DMS114 treated with DMSO at 0.1 percent for 48 hours (cell line): ENCODE data around the gene DISC1.
"Not testable (repeated sequence)": the region's sequence is repeated elsewhere in the genome, so short reads cannot be mapped to it uniquely, and the experiment has no call there.

Experiments
- DNase-seq: peaks from one replicate; lab custom pipeline; 2025; ENCODE audit not compliant: unreplicated experiment; lab: John Stamatoyannopoulos, UW

The DISC1 gene

DNA sequence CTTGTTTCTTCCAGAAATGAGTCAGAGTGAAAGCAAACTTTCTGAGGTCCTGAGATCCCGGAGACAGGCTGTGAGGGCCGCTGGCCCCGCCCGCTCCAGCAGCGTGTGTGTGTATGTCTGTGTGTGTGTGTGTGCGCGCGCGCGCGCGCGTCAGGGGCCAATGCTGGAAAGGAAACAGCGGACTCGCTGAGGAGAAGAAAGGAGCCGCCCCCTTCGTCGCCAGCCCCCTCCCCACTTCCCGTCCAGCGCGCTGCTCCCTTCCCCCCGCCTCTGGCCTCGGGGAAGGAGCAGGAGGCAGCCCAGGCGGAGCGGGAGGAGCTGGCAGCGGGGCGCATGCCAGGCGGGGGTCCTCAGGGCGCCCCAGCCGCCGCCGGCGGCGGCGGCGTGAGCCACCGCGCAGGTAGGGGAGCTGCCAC lies at the start of gene DISC1:
Gene DISC1, plus strand, starts transcription at position 256 of the 416 bp plus-strand sequence. Its CDS starts 78 bp downstream, at position 334.
- peak; percentile 44 for DNase-seq

DNA sequence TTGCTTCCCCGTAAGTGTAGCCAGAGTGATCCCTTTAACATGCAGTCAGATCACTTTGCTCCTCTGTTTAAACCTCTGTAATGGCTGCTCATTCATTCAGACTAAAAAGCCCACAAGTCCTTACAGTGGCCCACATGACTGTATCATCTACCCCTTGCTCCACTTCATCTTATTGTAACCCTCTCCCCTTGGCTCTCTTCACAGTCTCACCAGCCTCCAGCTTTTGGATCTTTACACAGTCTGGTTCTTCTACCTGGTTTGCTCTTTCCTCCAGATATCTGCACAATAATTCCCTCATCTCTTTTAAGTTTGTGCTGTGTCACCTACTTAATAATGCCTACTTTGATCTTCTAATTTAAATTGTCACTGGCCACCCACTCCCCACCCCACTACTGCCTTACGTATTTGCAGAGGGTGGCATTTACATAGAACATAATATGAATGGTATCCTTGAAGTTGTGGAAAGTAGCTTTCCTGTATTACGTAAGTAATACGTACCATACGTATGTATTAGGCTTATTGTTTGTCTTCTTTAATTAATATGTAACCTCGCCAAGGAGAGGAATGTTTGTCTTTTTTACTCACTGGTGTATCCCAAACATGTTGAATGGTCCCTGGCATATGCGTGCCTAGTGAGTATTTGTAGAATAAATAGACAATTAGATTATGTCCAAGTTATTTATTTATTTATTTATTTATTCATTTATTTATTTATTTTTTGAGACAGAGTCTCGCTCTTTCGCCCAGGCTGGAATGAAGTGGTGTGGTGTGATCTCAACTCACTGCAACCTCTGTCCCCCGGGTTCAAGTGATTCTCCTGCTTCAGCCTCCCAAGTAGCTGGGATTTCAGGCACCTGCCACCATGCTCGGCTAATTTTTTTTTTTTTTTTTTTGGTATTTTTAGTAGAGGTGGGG lies 49.5 kb upstream of the DISC1 start:
- no peak for DNase-seq

DNA sequence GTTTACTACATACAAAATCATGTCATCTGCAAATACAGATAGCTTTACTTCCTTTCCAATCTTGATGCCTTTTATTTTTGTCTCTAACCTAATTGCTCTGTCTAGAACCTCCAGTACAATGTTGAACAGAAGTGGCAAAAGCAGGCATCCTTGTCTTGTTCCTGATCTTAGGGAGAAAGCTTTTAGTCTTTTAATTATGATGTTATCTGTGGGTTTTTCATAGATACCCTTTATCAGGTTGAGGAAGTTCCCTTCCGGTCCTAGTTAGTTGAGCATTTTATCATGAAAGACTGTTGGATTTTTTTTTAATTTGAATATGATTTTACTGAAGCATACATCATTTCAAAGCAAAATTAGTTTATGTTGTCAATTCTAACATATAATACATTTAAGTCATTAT lies 45.7 kb upstream of the DISC1 start:
- DNase-seq, result no peak

DNA sequence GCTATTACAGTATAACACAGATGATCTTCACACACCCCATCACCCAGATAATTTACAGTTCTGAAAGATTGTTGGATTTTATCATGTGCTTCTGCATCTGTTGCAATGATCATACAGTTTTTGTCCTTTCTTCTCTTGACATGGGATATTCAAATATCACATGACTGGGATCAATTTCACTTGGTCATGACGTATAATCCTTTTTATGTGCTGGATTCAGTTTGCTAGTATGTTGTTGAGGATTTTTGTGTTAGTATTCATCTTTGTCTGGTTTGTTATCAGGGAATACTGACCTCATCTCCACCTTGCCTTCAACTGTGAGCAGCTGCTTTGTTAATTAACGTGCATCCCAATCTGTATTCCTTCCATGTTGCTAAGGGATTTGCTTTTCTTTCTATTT lies 44.7 kb upstream of the DISC1 start:
- no peak for DNase-seq

DNA sequence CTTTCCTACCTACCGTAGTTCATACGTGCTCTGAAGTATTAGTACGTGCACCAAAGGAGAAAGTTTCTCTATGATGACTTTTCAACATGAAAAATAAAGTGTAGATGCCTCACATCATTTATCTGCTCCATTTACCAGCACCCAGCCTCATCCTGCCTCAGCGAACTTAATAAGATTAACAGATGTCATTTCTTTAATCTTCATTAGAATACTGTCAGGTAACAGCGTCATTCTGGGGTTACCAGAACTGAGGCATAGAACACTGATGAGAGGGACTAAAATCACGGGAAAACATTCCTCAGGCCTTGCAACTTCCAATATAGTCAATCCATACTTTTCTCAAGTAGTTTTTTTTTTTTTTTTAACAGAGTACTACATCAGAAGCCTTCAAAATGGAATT lies 43.2 kb upstream of the DISC1 start:
- no peak for DNase-seq

DNA sequence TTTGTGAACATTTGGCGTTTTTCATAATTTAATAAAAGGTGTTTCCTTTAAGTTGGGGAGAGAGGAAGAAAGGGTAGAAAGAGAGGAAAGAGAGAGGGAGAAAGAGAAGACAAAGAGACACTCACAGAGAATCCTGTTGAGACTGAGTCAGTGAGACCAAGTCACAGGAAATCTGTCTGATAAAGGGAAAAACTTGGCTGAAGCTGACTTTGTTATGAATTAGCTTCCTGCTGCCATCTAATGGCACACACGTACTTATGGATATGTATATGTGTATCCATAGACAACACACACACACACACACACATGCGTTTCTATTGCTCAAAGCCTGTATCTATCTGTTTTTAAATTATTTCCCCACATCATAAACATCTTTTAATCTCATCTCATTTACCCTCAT lies 42.5 kb upstream of the DISC1 start:
- peak; percentile 39 for DNase-seq

DNA sequence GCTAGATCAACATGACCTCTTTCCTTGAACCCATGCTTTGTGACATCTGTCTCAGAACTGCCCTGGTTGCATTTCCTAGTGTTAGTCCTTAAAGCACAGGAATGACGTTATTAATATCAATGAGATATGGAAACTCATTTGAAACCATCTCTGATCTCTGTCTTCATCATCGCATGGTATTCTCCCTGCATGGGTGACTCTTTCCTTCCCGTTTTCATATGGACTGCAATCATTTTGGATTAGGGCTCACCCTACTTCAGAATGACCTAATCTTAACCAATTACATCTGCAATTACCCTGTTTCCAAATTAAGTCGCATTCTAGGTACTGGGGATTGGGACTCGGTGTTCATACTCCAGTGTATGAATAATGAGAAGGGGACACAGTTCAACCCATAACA lies 41.7 kb upstream of the DISC1 start:
- DNase-seq, result no peak

DNA sequence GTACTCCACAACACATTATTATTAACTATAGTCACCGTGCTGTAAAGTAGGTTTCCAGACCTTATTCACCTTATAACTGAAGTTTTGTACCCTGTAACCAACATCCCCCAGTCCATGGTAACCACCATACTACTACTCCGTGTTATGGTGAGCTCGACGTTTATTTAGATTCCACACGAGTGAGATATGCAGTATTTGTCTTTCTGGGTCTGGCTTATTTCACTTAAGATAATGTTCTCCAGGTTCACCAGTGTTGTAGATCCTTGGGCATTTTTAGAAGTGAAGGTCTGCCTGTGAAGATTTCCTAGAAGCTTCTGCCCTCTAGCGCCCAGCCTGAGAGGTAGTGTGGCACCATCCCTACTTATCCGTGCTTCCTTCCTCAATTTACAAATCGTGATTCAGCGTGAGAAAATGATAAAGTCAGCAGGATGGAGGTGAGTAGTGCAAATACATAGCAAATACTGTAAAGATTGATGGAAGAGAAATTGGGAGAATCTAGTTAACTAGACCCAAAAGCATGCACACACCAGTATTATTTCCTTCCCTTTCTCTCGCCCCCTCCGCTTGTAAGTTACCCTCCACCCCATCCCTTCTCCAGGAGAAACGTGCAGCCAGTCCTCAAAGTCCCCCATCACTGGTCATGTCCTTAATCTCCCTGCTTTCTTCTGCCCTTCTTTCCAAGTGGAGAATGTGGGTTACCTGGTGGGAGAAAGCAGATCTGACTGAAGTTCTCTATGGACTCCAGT lies 36.0 kb upstream of the DISC1 start:
- DNase-seq, result peak; percentile 70

DNA sequence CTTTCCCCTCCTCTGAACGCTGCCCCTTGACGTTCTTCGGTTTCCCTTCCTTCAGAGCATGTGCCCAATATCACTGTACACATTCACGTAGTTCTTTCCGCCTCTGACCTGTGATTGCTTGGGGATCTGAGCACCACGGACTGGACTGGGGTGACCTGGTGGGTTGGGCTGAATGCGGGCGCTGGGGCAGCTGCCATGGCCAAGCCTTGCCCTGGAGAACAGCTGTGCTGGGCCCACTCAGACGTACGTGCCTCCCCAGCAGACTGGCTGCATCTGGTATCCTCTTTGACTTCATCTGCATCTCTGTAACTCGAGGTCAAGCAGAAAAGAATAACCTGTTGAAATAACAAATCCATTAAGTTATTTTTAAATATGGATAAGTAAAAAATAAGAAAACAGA lies 35.1 kb upstream of the DISC1 start:
- no peak for DNase-seq

DNA sequence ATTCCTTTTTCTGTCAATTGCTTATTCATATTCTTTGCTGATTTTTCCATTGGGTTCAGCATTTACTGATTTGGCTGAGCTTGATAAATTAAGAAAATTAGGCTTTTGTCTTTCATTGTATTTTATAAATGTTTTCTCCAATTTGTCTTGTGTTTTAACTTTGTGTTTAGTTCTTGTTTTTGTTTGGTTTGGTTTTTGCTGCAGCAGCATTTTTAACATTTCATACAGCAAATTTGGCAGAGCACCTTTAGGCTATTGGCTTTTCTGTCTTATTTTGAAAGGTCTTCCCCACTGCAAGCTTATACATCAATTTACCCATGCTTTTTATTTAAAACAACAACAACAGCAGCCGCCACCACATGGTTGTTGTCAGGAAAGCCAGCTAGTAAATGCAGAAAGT lies 33.8 kb upstream of the DISC1 start:
- DNase-seq, result no peak

DNA sequence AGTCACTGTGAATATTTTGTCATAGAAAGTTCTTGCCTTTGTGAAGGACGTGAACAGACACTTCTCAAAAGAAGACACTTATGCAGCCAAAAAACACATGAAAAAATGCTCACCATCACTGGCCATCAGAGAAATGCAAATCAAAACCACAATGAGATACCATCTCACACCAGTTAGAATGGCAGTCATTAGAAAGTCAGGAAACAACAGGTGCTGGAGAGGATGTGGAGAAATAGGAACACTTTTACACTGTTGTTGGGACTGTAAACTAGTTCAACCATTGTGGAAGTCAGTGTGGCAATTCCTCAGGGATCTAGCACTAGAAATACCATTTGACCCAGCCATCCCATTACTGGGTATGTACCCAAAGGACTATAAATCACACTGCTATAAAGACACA lies 33.3 kb upstream of the DISC1 start:
- not testable (repeated sequence) for DNase-seq

DNA sequence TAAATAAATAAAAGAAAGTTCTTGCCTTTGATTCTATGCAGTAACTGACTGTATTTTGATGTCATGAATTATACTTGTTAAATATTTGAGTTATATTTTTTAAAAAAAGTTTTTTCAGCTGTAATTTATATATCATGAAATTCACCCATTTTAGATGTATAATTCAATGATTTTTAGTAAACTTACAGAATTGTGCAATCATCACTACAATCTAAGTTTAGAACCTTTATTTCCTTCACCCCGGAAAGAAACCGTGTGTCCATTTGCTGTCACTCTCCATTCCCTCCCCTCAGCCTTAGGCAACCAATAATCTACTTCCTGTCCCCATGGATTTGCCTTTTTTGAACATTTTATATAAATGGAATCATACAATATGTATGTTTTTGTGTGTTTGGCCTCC lies 32.5 kb upstream of the DISC1 start:
- DNase-seq, result no peak

DNA sequence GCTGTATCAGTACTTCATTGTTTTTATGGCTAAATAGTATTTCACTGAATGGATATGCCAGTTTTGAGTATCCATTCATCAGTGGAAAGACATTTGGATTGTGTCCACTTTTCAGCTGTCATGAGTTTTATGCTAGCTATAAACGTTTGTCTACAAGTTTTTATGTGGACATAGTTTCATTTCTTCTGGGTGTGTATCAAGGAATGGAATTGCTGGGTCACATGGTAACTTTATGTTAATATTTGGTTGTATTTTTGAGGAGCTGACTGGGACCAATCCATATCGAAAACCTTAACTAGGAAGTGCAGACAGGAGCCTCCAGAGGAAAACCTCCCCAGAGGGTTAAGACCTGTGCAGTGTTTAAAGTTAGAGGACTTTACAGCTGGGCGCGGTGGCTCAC lies 31.8 kb upstream of the DISC1 start:
- no peak for DNase-seq

DNA sequence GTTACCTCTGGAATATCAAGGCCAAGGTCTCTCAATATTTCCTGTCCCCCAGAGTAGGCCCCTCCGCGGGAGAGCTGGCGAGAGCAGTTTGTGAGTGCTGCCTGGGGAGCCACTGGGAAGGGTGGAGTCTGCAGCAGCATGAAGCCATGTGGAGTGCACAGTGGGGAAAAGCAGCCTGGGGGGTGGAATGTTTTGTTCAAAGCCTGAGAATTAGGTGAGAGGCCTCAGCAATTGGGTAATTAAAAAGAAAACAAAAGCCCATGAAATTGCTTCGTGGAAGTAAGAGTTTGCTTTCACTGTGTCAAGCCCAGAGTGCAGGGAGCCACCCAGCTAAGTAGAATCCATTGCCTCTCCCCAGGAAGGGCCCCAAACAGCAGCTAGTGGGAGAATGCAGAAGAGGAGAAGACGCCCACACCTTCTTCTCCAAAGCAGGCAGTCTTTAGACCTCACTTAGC lies 30.2 kb upstream of the DISC1 start:
- no peak for DNase-seq

DNA sequence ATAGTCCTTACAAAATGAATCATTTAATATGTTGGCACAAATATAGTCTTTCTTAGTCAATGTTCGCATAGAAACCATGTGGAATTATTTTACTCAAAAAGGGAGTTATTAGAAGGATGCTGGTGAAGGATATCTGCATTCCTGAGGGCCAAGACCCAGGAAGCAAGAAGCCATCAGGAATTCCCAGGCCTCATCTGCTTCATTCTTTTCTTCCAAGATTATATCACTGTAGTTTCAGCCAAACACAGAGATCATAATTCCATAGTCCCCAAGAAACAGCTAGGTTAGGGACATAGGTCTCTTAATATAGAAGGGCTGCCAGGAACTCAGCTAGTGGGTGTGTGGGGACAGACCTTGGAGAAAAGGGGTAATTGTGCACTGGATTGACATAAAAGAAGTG lies 28.6 kb upstream of the DISC1 start:
- DNase-seq, result no peak

DNA sequence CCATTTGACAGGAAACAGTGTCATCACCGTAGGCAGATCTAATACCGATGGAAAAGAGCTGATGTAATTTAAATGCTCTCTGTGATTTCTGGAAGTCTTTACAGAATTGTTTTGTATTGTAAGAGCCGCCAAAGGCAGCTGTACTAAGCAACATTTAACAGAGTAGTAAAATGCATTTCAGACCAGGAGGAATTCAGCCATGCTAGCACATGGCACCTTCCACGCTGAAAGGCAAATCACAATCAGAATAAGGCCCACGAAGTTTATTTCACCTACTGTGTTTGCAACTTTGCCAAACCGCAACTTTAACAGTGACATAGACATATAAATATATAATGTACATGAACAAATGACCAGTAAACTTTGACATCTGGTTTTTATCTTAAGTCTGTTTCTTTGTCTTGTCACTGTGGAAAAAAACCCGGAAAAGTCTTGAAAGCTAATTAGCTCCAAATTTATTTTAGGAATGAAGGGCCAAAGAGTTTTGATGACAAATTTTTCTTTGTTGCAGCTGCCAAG lies 26.1 kb upstream of the DISC1 start:
- DNase-seq, result no peak

DNA sequence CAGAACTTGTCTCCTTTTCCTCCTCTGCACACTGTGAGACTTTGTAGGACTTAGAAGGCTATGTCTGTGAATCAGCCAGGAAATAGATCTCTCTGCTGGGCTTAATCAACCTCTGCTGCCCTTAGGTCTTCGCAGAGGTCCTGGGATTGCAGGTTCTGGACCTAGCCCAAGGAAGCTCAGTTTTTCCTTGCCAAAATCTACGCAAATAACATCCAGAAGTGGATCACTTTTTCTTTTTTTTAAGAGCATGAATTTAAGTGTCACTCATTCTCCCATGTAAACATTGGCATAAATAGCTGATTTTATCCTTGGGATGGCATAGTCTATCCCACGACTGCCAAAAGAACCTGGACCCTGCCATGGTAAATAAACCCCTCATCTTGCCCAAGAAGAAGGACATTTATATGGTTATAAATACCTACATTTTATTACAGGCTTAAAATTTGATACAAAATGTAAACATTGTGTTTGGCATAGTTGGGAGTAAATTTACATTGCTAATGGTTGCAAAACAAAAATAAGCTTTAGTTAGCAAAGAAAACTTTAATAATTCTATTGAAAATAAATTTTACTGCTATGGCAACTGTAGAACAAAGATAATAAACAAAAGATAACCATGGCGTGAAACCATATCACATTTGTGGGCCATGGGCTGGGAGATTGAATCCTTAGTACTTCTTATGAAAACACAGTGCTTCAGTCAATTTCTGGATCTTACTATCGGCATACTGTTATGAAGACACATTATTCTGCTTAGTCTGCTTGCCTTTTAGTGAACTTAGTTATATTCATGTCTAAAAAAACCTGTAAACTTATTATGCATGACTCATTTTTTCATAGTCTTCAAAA lies 24.5 kb upstream of the DISC1 start:
- no peak for DNase-seq

DNA sequence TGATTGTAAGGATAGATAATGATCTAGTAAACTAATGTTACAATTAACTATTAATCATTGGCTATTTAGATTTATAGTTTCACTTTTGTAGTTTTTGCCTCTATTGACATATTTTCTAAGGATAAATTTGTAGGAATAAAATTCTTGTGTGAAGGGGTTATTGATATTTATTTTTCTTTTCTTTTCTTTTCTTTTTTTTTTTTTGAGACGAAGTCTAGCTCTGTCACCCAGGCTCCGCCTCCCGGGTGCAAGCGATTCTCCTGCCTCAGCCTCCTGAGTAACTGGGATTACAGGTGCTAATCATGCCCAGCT lies 24.0 kb upstream of the DISC1 start:
- no peak for DNase-seq

DNA sequence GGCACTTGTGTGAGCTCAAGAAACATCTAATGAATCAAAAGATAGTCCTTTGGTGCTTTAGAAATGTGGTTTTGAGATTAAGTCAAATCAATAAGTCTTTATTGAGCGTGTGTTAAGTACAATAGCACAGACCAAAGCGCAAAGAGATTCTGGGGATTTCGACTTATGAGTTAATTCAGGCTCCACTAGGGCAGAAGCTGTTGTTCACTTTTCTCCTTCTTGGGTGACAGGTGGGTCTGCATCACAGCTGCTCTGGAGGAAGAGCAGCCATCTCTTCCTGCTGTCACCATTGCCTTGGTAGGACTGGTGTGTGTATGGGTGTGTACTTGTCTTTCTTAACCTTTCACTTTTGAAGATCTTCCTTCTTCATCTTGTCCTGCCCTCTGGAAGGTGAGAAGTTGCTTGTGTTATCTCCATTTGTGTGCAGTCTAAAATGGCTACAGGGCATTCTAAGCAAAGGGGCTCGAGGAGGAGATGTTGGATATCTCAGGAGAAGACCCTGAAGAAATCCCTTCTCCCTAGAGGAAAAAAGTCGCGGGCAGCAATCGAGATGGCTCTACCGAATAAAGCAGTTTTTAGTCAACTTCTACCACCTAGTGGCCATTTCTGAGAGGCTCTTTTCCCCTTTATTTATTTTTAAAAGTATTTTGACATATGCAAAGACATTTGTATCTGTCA lies 22.9 kb upstream of the DISC1 start:
- peak; percentile 87 for DNase-seq

DNA sequence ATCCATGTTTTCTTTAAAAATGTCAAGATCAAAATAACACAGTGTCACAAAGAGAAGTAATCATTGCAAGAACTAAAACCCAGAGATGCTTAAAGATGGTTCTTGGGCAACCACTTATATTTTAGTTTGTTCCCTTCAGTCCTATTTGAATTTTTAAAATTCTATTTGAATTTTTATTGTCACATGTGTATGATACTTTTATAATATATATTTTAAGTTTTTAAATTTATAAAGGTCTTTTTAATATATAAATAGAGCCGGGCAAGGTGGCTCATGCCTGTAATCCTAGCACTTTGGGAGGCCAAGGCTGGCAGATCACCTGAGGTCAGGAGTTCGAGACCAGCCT lies 22.3 kb upstream of the DISC1 start:
- DNase-seq, result no peak
